ENCODE data around the gene PGM2L1. TPM values are rescaled to one million over a fixed set of nuclear protein-coding genes. Genes with fewer than 3 reads are reported as not detected.
A peak's percentile ranks its signal among the peaks of the same experiment; 100 is the strongest.

The PGM2L1 gene
- total RNA-seq, 4 donors from 2014 or later = 0.42 to 2.0 (median 0.89) TPM

- no peak overlapping the region for H3K27ac ChIP-seq
- no peaks in the 10 kb centered on the region for H3K27me3 ChIP-seq
- no peak for DNase-seq
- 75 to 77% methylated on average over 2 of the region's 2 CpGs for WGBS, 2 donors
- no peak for TF ChIP-seq POLR2A (IDR thresholded peaks at IDR 0.05)
- TF ChIP-seq CTCF (IDR thresholded peaks at IDR 0.05) = no peak
- no peaks in the 10 kb centered on the region for H3K9me3 ChIP-seq
- no peaks in the 10 kb centered on the region for H3K4me1 ChIP-seq
- H3K4me3 ChIP-seq = no peak overlapping the region
- intact Hi-C loops (cut with DNase I) = loop anchor here (5.0 to 10.0 kb wide), 2 partner anchors 57 to 174 kb away; no protein-coding TSS in a partner anchor
- H3K36me3 ChIP-seq = no peaks in the 10 kb centered on the region
Measured at GRCh38 chr11:74390697-74391096, 7.5 kb downstream of the PGM2L1 start.

- Histone ChIP-seq H3K27me3 (no peaks in the 10 kb centered on the region), H3K4me3 (no peak overlapping the region), H3K4me1 (no peaks in the 10 kb centered on the region), H3K9me3 (no peaks in the 10 kb centered on the region), H3K27ac (no peak overlapping the region), H3K36me3 (no peaks in the 10 kb centered on the region)
- DNase-seq = no peak
- intact Hi-C loops (cut with DNase I) = no loop called here
- WGBS, 2 donors = 0 to 8% methylated on average over 2 of the region's 2 CpGs
- TF ChIP-seq CTCF (IDR thresholded peaks at IDR 0.05) (peak; percentile 56 to 78 (median 65)), POLR2A (IDR thresholded peaks at IDR 0.05) (no peak)
Measured at GRCh38 chr11:74388678-74389327, 9.4 kb downstream of the PGM2L1 start.

GRCh38 chr11:74384641-74385040, 13.6 kb downstream of the PGM2L1 start:
- TF ChIP-seq POLR2A (IDR thresholded peaks at IDR 0.05) (no peak), CTCF (IDR thresholded peaks at IDR 0.05) (no peak)
- WGBS, 2 donors = 85 to 98% methylated on average over 3 of the region's 3 CpGs
- Histone ChIP-seq H3K4me1 (no peaks in the 10 kb centered on the region), H3K27me3 (no peaks in the 10 kb centered on the region), H3K36me3 (no peaks in the 10 kb centered on the region), H3K9me3 (no peaks in the 10 kb centered on the region), H3K27ac (no peak overlapping the region), H3K4me3 (no peak overlapping the region)
- no peak for DNase-seq
- intact Hi-C loops (cut with DNase I) = no loop called here

- Histone ChIP-seq H3K9me3 (no peaks in the 10 kb centered on the region), H3K4me3 (no peak overlapping the region), H3K27me3 (no peaks in the 10 kb centered on the region), H3K27ac (no peak overlapping the region), H3K36me3 (no peaks in the 10 kb centered on the region), H3K4me1 (no peaks in the 10 kb centered on the region)
- no peak for TF ChIP-seq CTCF (IDR thresholded peaks at IDR 0.05)
- TF ChIP-seq POLR2A (IDR thresholded peaks at IDR 0.05) = no peak
- 71 to 100% methylated on average over 1 of the region's 1 CpG for WGBS, 2 donors
- intact Hi-C loops (cut with DNase I) = no loop called here
- no peak for DNase-seq
Measured at GRCh38 chr11:74380746-74381439, 17.3 kb downstream of the PGM2L1 start.

- H3K9me3 ChIP-seq = no peaks in the 10 kb centered on the region
- WGBS, 2 donors = 94 to 100% methylated on average over 3 of the region's 3 CpGs
- H3K4me1 ChIP-seq = no peaks in the 10 kb centered on the region
- intact Hi-C loops (cut with DNase I) = no loop called here
- no peak overlapping the region for H3K27ac ChIP-seq
- TF ChIP-seq POLR2A (IDR thresholded peaks at IDR 0.05) = no peak
- no peak for TF ChIP-seq CTCF (IDR thresholded peaks at IDR 0.05)
- no peak for DNase-seq
- H3K4me3 ChIP-seq = no peak overlapping the region
- no peaks in the 10 kb centered on the region for H3K27me3 ChIP-seq
- no peaks in the 10 kb centered on the region for H3K36me3 ChIP-seq
Measured at GRCh38 chr11:74377689-74378088, 20.5 kb downstream of the PGM2L1 start.
